Aorta (tissue), 5 donors: Measurements from ENCODE around the gene SUPT4H1. TPM values are rescaled to one million over a fixed set of nuclear protein-coding genes. Genes with fewer than 3 reads are reported as not detected.

ENCODE experiments used
- ATAC-seq: fragments of 200-7000 bp; cut with Tn5 transposase; one replicate; pipeline ENCODE4 v1.9.1; 2022; ENCODE audit warnings: moderate library complexity; ENCODE audit not compliant: low FRiP score
- DNase-seq, 2 donors: peaks; one replicate each; pipeline ENCODE4 v3.0.0-alpha.2; 2020
- H3K27ac ChIP-seq, 2 donors: one replicate each; pipeline ENCODE4 v1.5.1; 2013; ENCODE audit warnings: low read length in 2 of 2, mild to moderate bottlenecking in 2 of 2, moderate library complexity in 2 of 2, control low read depth in 1 of 2, inconsistent platforms in 1 of 2, low read depth in 1 of 2
- H3K27me3 ChIP-seq, 2 donors: one replicate each; pipeline ENCODE4 v1.6.1; 2013; ENCODE audit warnings: control low read depth in 1 of 2, low read length in 1 of 2, mild to moderate bottlenecking in 1 of 2, moderate library complexity in 1 of 2; ENCODE audit not compliant: insufficient read depth in 2 of 2, control insufficient read depth in 1 of 2
- H3K36me3 ChIP-seq, 2 donors: one replicate each; pipeline ENCODE4 v1.6.1; 2013; ENCODE audit warnings: control low read depth in 1 of 2, low read length in 1 of 2, mild to moderate bottlenecking in 1 of 2; ENCODE audit not compliant: insufficient read depth in 2 of 2, control insufficient read depth in 1 of 2
- H3K4me1 ChIP-seq, 2 donors: one replicate each; pipeline ENCODE4 v1.6.1; 2013; ENCODE audit warnings: low read length in 2 of 2, control low read depth in 1 of 2, mild to moderate bottlenecking in 1 of 2, moderate library complexity in 1 of 2; ENCODE audit not compliant: insufficient read depth in 2 of 2, control insufficient read depth in 1 of 2
- H3K4me3 ChIP-seq, 2 donors: one replicate each; pipeline ENCODE4 v1.5.1; 2013; ENCODE audit warnings: low read length in 2 of 2, control low read depth in 1 of 2, mild to moderate bottlenecking in 1 of 2
- H3K9me3 ChIP-seq: one replicate; pipeline ENCODE4 v1.6.1; 2013; ENCODE audit warnings: mild to moderate bottlenecking, low read length; ENCODE audit not compliant: control insufficient read depth
- WGBS, 2 donors: extraction: QIAGEN DNeasy Blood & Tissue Kit; methylation state at CpG; one replicate each; pipeline ENCODE4 v1.1.7; 2013; 5-methylcytosine and 5-hydroxymethylcytosine counted together
- intact Hi-C, 2 donors: fragments of 100-400 bp; cut with DNase I; formaldehyde crosslinking; loops; one replicate each; pipeline versions ENCODE4 v1.14.2 to v1.15.0; 2022
- microRNA-seq, 2 donors: library from miRNA; unstranded; fragments of <30 nt; microRNA quantifications; one replicate each; pipeline ENCODE4 v1.2.0, GENCODE V29; 2020
- polyA plus RNA-seq, 2 donors: library from polyadenylated mRNA; stranded (reverse); fragments of 200-250 nt; gene quantifications; one replicate each; pipeline ENCODE4 v1.2.3, GENCODE V29; 2013
- total RNA-seq, 2 donors: library from RNA; stranded (reverse); fragmentation: NEBNext Ultra II Directional; extraction: Animal tissue kit (Norgen Biotek cat#: 25700); gene quantifications; one replicate each; pipeline ENCODE4 v1.2.1, GENCODE V29; 2021
- donor health status: healthy with polysubstance abuse.
- donor health status: Bipolar disorder and iron deficiency.
- donor health status: DM: no; HTN: no; CAD: no.
- donor health status: DM: no; HTN: no; CAD: no.
- donor health status: DM: yes; HTN: yes; CAD: no.

Gene SUPT4H1
- total and polyA plus RNA-seq, 4 donors: 38.4 to 78.2 (median 62.7) TPM

DNA sequence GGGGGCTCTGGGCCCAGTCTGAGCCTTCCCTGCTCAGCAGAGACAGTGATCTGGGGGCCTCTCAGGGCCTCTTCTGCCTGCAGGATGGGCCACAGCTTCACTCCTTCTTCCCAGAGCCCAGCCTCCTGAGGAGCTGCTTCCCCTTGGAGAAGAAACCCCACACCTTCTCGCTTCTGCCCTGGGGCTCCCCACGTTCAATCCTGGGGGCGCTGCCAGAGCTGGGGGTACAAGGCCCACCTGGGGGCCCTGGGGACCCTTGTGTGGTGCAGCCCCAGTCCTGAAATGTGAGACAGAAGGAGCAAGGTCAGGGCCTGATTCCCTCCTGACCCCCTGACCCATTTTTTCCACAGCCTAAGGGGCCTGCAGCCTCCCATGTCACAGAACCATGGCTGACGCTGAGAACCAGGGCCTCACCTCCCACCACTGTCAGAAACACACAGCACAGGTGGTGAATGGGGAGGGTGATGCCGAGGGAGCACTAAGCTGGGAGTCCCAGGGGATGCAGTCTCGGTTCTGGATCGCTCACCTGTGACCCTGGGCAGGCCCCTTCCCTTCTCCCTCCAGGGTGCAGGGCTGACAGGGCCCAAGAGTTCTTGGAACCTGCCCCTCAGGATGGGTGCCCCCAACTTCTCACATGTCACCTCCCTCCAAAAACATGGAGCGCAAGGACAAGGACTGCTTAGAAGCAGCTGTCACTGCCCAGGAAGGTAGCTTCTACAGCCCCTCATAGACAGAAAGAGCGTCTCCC is 49.7 kb downstream of the SUPT4H1 start:
- H3K27me3 ChIP-seq: no peaks in the 10 kb centered on the region
- H3K36me3 ChIP-seq: no peaks in the 10 kb centered on the region
- no peaks in the 10 kb centered on the region for H3K9me3 ChIP-seq
- no peaks in the 10 kb centered on the region for H3K4me1 ChIP-seq
- H3K4me3 ChIP-seq: no peak overlapping the region
- DNase-seq: peak in 1 of 2 donors; percentile 51
- 91 to 94% methylated on average over 9 of the region's 9 CpGs for WGBS, 2 donors
- intact Hi-C loops: no loop called here
- H3K27ac ChIP-seq: no peak overlapping the region
- no peak for ATAC-seq

DNA sequence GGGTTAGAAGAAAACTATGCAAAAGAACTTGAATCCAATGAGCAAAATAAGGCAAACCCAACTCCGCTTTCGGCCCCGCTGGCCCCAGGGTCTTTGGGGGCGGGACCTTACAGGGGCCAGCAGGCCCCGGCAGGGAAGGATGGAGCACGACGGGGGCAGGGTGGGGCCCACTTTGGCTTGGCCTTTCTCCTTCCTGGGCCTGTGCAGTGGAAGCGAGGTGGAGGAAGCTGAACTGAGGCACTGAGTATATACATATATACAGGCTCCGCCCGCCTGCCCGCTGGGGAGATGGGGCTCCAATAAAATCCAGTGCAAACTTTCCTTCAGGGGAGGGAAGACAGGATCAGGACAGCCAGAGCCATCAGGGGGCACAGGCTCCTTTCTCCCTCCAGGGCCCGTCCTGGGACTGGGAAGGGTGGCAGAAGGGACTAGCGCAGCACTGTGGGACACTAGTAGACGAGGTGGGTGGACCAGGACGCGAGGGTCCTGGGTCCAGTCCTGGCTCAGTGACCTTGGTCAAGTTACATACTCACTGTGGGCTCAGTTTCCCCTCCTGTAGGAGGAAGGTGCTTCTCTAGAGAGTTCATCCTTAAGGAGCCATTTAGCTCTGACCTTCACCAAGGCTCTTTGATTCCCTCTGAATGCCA is 50.4 kb downstream of the SUPT4H1 start:
- DNase-seq (no peak), ATAC-seq (no peak)
- no peaks in the 10 kb centered on the region for H3K4me1 ChIP-seq
- no peak overlapping the region for H3K27ac ChIP-seq
- intact Hi-C loops: no loop called here
- no peaks in the 10 kb centered on the region for H3K27me3 ChIP-seq
- H3K9me3 ChIP-seq: no peaks in the 10 kb centered on the region
- 83 to 84% methylated on average over 15 to 16 of the region's 16 CpGs for WGBS, 2 donors
- H3K36me3 ChIP-seq: no peaks in the 10 kb centered on the region
- H3K4me3 ChIP-seq: no peak overlapping the region

DNA sequence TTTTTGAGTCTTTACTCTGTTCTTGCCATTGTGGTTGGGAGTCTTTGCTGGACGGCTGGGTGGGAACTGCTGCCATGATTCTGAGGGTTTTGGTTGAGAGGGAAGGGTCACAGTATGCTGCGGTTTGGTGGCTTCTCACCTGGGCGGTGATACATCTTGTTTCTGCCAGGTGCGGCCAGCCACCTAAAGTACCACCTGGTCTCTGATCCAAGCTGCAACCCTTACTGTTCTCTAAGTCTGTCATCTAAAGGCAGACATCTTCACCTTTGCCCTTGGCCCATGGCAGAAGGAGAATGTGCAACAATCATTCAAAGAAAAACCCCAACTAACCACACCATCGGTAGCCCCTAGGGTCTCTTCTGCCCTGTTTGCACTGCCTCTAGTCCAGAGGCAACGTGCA is 51.7 kb downstream of the SUPT4H1 start:
- H3K36me3 ChIP-seq: no peaks in the 10 kb centered on the region
- H3K27me3 ChIP-seq: no peaks in the 10 kb centered on the region
- 76 to 79% methylated on average over 6 of the region's 6 CpGs for WGBS, 2 donors
- H3K4me3 ChIP-seq: no peak overlapping the region
- no peak overlapping the region for H3K27ac ChIP-seq
- intact Hi-C loops: no loop called here
- H3K4me1 ChIP-seq: no peaks in the 10 kb centered on the region
- DNase-seq: no peak
- no peak for ATAC-seq
- no peaks in the 10 kb centered on the region for H3K9me3 ChIP-seq

Small RNA genes within 50 kb of the gene (microRNA-seq; reads per million reads assigned to microRNA genes)
- gene MIR4736: 0 reads per million in 2 donors

Other genes starting within 250 kb of the SUPT4H1 start
- gene OR4D1, start 203.8 kb downstream of the SUPT4H1 start, total RNA-seq: not detected
- gene OR4D1, start 203.8 kb downstream of the SUPT4H1 start, polyA plus RNA-seq: not detected
- gene OR4D2, start 185.2 kb downstream of the SUPT4H1 start, total RNA-seq: not detected
- not detected for gene OR4D2, start 185.2 kb downstream of the SUPT4H1 start, polyA plus RNA-seq
- not detected for gene EPX, start 159.5 kb downstream of the SUPT4H1 start, total RNA-seq
- not detected for gene EPX, start 159.5 kb downstream of the SUPT4H1 start, polyA plus RNA-seq
- 10 to 100 TPM; 10.1 to 13.3 TPM for gene MKS1, start 132.9 kb downstream of the SUPT4H1 start, total RNA-seq
- 10 to 100 TPM in 1 of 2 donors, 1 to 10 TPM in 1; 4.3 to 13.8 TPM for gene MKS1, start 132.9 kb downstream of the SUPT4H1 start, polyA plus RNA-seq
- not detected for gene LPO, start 113.6 kb downstream of the SUPT4H1 start, total RNA-seq
- gene LPO, start 113.6 kb downstream of the SUPT4H1 start, polyA plus RNA-seq: not detected
- gene MPO, start 71.3 kb downstream of the SUPT4H1 start, total RNA-seq: under 1 TPM; 0.26 to 0.63 TPM
- under 1 TPM; 0.18 to 0.38 TPM for gene MPO, start 71.3 kb downstream of the SUPT4H1 start, polyA plus RNA-seq
- 10 to 100 TPM in 1 of 2 donors, 1 to 10 TPM in 1; 9.0 to 21.0 TPM for gene TSPOAP1, start 23.4 kb downstream of the SUPT4H1 start, total RNA-seq
- gene TSPOAP1, start 23.4 kb downstream of the SUPT4H1 start, polyA plus RNA-seq: 10 to 100 TPM in 1 of 2 donors, 1 to 10 TPM in 1; 4.3 to 46.7 TPM
- under 1 TPM in 1 of 2 donors, not detected in 1; 0.68 TPM for gene RNF43, start 65.3 kb upstream of the SUPT4H1 start, total RNA-seq
- 1 to 10 TPM in 1 of 2 donors, under 1 TPM in 1; 0.10 to 1.1 TPM for gene RNF43, start 65.3 kb upstream of the SUPT4H1 start, polyA plus RNA-seq
- not detected for gene HSF5, start 136.2 kb upstream of the SUPT4H1 start, total RNA-seq
- not detected for gene HSF5, start 136.2 kb upstream of the SUPT4H1 start, polyA plus RNA-seq
- 10 to 100 TPM; 38.7 to 38.8 TPM for gene MTMR4, start 162.4 kb upstream of the SUPT4H1 start, total RNA-seq
- gene MTMR4, start 162.4 kb upstream of the SUPT4H1 start, polyA plus RNA-seq: 10 to 100 TPM; 14.0 to 17.7 TPM